HG03432 (cell line): ENCODE results near the gene TNFRSF9.
"Not testable (repeated sequence)": the region's sequence is repeated elsewhere in the genome, so short reads cannot be mapped to it uniquely, and the experiment has no call there.

Source experiments
- ATAC-seq: cut with Tn5 transposase; IDR thresholded peaks from one replicate; pipeline ENCODE4 v1.9.1; 2021; ENCODE audit warnings: mild to moderate bottlenecking, moderate library complexity; ENCODE audit not compliant: unreplicated experiment

TNFRSF9 gene

DNA sequence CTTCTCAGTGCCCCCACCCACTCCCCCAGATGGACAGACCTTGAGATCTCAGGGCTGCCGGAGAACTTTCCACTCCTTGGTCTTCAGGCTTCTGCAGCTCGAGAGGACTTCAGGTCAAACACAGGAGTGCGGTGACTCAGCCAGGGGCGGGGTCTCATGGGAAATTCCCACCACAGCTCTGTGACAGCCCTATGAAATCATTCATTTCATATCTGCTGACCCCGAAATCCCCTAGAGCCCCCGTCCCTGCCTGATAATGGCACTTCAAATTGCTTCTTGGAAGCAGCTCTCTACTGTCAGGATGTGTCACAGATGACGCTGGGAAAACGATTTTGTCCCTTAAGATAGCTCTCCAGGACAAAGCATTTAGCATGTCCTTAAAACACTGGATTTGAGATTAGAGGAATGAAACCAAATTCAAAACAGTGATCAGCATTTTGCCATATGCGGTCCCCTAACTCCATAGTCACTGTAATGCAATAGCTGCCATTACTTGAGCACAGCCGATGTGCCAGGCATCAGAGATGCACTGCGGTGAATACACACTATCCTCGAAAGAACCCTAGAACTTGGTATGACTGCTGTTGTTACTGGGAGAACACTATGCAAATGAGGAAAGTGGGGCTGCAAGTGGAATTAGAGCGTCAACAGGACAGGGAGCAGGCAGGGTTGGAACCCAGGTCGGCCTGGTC is at the start of gene TNFRSF9:
Gene TNFRSF9, minus strand, starts transcription at position 95 of the 692 bp plus-strand sequence. CDS start 845 bp downstream, outside the sequence.
- ATAC-seq, result no peak

- ATAC-seq, result no peak
Observed at GRCh38 chr1:7989762-7990428, 49.3 kb upstream of the TNFRSF9 start.

DNA sequence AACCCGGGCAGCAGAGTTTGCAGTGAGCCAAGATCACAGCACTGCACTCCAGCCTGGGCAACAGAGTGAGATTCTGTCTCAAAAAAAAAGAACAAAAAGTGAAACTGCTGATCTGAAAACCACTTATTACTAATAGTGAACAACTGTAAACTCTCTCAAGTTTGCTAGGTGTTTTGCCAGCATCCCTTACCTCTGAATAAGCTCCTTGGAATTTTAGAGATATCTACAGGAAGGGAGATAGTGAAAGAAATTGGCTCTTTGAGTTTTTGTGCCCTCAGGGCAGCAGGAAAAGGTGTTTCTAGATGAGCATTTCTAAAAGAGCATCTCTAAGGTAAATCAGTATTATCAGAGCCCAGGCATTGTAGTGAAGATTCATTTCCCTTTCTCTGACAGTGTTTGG is 47.9 kb upstream of the TNFRSF9 start:
- no peak for ATAC-seq

- no peak for ATAC-seq
Observed at GRCh38 chr1:7987528-7987927, 46.9 kb upstream of the TNFRSF9 start.

DNA sequence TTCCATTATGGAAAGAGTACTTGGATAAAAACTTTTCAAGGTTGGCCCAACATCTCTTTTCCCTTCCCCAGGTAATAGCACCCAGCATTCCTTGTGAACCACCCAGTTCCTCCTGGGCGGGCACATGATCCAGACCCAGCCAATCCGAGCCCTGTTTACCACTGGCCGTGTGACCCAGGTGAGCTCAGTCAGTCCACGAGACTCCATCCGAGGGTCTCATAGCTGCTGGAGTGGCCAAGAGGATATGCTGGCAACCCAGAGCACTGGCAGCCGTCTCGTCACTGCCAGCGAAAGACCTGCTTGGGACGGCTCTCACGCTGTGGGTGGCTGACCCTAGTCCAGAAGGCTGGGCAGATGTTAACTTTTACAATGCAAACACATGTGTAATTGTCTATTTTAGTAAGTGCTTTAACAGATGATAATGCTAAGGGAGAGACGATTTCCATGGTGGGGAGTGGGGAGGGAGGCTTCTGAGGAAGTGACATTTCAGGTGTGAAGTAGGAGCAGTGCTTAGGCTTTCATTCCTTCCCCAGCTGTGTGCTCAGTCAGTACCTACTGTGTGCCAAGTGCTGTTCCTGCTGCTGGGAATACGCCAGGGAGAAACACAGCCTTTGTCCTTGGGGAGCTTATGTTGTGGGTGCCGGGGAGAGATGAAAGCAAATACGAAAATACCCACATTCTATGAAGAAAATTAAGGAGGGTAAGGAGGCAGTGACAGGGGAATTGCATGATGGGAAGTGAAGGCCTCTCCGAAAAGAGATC is 45.4 kb upstream of the TNFRSF9 start:
- no peak for ATAC-seq

DNA sequence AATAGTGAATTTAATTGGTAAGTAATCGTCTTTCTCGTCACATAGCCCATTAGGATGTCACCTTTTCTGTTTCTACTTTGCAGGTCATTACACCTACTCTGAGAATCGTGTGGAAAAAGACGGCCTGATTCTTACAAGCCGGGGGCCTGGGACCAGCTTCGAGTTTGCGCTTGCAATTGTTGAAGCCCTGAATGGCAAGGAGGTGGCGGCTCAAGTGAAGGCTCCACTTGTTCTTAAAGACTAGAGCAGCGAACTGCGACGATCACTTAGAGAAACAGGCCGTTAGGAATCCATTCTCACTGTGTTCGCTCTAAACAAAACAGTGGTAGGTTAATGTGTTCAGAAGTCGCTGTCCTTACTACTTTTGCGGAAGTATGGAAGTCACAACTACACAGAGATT is 44.2 kb upstream of the TNFRSF9 start:
- no peak for ATAC-seq

DNA sequence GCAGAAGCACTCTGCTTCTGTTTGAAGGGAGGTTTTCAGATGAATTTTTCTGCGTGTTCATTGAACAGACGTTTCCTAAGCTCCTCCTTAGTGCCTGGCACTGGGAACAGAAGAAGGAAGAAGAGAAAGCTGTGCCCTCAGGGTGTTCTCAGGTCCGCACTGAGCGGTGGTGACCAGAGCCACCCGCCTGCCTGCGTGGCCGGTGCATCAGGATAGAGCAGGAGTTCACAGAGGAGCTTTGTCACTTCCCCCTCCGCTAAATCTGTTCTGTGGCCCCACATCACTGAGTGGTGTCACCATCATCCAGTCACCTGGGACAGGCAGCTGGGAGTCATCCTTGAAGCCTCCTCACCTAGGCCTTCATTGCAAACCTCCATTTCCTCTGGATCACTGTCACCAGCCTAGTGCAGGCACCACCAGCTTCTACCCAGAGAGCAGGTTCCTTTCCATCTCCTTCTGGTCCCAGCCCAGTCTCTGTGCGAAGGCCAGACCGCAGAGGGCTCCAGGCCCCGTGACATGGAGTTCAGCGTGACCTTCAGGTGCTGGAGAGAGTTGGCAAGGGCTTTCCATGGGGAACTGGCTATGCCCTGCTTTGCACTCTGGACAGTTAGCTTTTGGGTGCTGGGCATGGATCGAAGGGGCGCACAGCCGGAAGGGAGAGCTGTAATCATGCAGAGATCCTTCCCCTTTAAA is 42.6 kb upstream of the TNFRSF9 start:
- no peak for ATAC-seq

DNA sequence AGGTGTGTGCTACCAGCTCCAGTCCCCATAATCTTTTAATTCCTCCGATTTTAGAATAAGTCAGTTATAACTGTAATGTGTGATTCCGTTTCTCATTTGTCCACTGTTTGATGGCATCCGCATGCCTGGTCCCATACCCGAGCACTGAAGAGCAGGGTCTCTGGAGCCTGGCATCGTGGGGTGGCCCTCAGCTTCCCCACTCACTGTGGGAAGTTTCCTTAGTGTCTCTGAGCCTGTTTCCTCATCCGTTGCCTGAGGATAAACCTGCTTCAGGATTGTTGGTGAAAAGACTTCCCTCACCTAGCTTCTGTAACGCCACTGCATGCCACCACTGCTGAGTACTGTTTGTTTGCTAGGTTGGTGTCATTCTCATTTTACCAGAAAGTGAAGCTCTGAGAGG is 40.3 kb upstream of the TNFRSF9 start:
- no peak for ATAC-seq

- ATAC-seq, result no peak
Observed at GRCh38 chr1:7975212-7975865, 34.7 kb upstream of the TNFRSF9 start.

- no peak for ATAC-seq
Observed at GRCh38 chr1:7973086-7973485, 32.4 kb upstream of the TNFRSF9 start.

DNA sequence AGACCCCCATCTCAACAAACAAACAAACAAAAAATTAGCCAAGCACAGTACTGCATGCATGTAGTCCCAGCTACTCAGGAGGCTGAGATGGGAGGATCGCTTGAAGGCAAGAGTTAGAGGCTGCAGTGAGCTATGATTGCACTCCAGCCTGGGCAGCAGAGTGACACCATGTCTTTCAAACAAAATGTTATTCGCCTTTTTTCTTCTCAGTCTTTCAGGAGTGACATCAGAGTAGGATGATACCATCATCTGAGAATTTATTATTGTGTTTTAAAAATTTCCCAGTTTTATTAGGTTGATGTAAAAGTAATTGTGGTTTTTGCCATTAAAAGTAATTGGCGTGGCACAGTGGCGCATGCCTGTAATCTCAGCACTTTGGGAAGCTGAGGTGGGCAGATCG is 31.6 kb upstream of the TNFRSF9 start:
- ATAC-seq, result no peak

GRCh38 chr1:7971024-7971423 is 30.4 kb upstream of the TNFRSF9 start:
- ATAC-seq, result no peak

DNA sequence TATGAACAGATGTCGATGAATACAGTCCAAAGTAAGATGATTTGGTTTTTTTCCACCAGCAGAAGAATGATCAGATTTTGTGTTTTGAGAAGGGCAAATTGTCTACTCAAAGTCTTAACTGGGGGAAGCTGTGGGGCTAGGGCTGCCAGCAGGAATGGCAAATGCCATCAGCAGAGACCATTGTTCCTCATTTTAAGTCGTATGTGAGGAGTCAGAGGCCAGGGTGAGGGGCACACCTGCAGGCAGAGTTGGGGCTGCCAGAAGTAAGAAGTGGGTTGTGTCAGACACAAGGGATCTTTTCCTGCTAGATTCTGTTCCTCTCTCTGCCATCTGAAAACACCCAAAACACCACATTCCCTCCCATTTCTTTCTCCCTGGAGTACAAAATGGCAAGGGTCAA is 29.6 kb upstream of the TNFRSF9 start:
- no peak for ATAC-seq

GRCh38 chr1:7967651-7968050 is 27.0 kb upstream of the TNFRSF9 start:
- no peak for ATAC-seq

DNA sequence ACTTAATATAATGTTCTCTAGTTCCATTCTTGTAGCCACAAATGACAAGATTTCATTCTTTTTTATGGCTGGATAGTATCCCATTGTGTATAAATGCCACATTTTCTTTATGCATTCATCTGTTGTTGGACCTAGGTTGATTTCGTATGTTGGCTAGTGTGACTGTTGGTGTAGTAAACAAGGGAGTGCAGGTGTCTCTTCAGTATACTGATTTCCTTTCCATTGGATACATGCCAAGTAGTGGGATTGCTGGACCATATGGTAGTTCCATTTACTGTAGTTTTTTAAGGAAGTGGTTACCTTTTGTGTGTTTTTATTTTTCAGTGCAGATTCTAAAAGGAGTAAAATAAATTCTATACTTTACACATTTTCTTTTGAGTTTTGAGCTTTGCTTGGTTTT is 26.6 kb upstream of the TNFRSF9 start:
- ATAC-seq, result no peak

DNA sequence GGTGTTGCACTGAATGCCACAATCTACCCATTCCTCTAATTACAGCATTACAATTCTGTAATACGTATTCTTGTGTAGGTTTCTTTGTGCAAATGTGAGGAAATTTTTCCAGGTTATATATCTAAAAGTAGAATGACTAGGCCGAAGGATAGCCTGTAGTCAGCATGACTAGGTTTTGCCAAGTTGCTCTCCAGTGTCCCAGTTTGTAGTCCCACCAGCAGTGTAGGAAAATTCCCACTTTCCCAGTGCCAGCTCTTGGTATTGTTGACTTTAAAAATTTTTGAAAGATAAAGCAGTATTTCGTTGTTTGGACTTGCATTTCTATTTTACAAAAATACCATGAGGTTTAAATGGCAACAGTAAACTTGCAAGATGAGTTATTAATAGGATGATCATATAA is 23.8 kb upstream of the TNFRSF9 start:
- ATAC-seq, result no peak

- not testable (repeated sequence) for ATAC-seq
Observed at GRCh38 chr1:7963841-7964240, 23.2 kb upstream of the TNFRSF9 start.

DNA sequence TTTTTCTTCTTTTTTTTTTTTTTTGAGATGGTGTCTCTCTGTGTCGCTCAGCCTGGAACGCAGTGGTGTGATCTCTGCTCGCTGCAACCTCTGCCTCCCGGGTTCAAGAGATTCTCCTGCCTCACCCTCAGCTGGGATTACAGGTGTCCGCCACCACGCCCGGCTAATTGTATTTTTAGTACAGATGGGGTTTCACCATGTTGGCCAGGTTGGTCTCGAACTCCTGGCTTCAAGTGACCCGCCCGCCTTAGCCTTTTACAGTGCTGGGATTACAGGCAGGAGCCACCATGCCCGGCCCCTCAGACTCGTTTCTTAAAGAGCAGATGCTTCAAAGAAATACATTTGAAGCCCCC is 22.7 kb upstream of the TNFRSF9 start:
- not testable (repeated sequence) for ATAC-seq

DNA sequence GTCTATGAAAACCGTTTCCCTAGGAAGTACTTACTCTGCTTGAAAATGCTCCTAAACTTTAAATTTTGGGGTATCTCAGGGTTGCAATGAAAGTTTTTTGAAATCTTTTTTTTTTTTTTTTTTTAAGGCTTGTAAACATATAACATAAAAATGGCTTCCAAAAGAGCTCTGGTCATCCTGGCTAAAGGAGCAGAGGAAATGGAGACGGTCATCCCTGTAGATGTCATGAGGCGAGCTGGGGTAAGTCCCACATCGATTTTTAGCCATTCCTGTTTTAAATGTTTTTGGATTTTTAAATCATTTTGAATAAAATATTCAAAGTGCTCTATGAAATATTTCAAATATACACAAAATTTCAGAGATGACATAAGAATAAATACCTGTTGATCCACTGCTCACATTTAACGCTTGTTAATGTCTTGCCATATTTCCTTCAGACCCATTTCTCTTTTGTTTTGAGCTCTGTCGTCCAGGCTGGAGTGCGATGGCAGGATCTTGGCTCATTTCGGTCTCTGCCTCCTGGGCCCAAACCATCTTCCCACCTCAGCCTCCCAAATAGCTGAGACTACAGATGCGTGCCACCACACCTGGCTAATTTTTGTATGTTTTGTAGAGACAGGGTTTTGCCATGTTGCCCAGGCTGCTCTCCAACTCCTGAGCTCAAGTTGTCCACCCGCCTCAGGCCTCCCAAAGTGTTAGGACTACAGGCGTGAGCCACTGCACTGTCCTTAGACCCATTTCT is 22.2 kb upstream of the TNFRSF9 start:
- ATAC-seq, result no peak

DNA sequence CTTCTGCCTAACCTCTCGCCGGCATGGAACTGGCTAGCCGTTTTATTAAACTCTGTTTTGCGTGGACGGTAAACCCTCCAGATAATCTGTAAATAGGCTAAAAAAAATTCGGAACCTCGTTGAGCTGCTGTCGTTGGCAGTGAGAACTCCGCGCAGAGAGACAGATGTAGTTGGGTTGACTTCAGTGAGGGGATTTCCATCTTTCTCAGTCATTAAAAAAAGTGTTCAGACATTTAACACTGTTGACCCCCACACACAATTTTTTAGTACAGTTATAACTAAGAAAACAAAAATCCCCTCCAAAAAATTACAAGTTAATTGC is 21.3 kb upstream of the TNFRSF9 start:
- peak; percentile 9 for ATAC-seq
